ENCODE data around the gene DVL1. TPM values are rescaled to one million over a fixed set of nuclear protein-coding genes. Genes with fewer than 3 reads are reported as not detected.

The DVL1 gene
- total RNA-seq, 1 donor from 2014 or later, result 48.5 TPM

DNA sequence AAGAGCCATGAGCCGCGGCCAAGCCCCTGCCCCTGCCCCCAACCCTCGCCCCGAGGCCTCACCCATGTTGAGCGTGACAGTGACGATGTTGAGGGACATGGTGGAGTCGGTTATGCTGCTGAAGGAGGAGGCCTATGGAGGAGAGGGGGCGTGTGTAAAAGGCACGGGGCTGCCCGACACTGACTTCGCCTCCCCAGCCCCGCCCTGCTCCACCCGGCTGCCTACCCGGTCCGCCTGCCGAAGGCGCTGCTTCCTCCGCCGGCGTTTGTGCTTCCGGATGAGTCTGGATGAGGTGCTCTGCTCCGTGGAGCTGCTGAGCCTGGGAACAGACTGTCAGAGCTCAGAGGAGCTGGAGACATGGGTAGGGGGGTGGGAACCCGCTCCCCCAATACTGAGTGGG lies 9.0 kb downstream of the DVL1 start:
- no peak for ATAC-seq

DNA sequence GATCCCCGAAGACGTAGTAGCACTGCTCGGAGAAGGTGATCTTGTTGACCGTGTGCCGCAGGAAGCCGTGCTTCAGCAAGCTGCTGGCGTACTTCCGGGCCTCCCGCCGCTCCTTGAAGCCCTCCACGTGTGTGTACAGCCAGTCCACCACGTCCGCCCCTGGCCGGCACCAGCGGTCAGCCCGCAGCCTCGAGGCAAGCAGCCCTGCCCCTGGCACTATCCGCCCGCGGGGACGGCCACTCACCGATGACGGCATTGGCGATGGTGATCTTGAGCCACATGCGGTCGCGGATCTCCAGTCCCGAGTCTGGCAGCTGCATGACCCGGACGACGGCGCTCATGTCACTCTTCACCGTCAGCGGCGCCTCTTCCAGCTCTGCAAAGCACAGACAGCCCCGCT lies 10.9 kb downstream of the DVL1 start:
- ATAC-seq, result no peak

DNA sequence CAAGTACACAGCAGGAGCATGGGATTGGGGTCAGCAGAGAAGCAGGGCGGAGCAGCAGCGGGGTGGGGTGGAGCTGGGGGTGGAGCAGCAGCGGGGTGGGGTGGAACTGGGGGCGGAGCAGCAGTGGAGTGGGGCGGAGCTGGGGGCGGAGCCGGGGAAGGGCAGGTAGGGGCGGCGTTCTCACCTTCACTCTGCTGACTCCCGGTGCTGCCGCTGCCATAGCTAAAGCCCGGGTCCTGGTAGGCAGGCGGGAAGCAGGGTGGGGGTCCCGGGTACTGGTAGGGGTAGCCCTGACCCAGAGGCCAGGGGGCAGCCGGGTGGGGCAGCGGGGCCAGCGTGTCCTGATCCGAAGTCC lies 11.4 kb downstream of the DVL1 start:
- peak; percentile 49 for ATAC-seq

DNA sequence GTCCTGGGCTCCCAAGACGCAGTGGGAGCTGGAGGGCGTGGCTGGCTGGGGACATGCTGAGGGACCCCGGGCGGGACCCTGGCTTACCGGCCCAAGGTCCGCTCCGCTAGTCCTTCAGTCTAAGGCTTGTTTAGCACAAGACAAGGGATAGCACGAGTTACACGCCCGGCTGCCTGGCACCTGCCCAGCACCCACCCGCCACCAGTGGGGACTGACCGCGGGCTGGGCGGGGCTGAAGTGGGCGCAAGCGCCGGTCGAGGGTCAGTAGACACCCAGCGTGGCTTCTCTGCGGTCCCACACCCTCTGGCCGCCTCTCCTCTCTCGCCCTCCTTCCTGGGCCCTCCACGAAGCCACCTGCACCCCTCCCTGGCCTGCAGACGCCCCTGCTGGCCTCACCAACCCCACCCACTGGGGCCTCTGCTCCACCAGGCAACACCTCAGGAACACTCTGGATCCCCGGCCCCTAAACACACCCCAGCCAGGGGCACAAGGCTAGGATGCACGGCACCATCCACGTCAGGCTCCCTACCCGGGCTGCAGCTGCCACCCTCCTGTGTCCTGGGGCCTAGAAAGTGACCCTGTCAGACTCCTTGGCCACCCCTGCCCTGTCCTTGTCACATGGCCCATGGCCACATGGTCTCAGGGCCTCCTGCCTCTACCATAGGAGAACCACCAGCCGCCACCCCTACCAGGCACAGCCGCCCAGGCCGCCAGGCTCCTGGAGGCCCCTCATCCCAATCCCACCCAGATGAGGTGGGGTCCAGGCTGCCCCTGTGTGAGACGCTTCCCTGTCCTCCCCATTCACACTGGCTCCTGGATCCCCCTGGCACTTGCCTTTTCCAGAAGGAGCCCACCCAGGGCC lies 12.1 kb downstream of the DVL1 start:
- ATAC-seq, result no peak

DNA sequence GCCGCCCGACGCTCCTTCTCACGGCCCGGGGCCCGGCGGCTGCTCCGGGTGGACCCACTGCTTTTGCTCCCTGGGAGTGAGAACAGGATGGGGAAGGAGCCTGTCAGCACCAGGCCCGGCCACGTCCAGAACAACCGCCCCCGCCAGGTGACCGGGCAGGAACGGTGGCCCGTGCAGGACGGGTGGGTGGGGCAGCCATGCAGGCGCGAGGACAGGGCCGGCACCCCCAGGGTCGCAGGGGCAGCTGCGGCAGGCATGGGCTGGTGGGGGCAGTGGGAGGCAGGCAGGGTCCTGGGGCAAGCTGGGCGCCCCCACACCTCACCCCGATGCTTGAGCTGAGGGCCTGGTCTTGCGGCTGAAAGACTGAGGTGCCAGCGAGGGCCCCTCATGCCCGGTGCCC lies 12.8 kb downstream of the DVL1 start:
- no peak for ATAC-seq

DNA sequence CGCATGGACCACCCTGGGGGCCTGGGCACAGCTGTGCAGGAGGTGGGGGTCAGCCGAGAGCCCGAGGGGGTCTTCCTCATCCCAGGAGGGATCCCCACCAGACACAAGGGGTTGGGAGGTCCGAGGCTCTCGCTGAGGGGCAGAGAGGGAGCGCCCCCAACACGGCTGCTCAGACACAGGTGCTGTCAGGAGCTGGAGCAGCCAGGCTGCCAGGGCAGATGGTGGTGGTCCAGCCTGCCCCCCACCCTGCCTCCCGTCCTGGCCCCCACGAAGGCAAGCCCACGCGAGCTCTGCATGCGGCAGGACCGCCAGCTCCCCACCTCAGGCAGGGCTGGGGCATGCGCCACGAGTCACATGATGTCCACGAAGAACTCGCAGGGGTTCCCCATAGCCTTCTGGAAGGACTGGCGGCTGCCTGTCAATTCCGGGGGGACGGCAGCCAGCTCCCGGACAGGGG lies 13.4 kb downstream of the DVL1 start:
- no peak for ATAC-seq

DNA sequence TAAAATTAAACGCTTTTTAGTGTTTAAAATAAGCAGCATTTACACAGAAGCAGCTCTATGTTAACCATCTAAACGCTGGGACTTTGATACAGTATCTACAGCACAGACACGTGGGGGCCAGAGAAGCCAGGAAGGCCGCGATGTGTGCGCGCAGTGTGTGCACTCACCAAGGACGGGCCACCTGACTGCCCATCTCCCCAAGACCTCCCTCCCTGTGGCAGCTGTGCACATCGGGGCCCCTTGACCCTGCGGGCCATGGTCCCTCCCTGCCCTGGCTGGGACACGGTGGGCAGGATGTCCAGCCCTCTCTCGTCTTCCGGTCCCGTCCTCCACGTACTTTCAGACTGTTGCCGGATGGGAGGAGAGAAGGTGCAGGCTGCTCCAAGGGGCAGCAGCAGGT lies 13.9 kb downstream of the DVL1 start:
- no peak for ATAC-seq

DNA sequence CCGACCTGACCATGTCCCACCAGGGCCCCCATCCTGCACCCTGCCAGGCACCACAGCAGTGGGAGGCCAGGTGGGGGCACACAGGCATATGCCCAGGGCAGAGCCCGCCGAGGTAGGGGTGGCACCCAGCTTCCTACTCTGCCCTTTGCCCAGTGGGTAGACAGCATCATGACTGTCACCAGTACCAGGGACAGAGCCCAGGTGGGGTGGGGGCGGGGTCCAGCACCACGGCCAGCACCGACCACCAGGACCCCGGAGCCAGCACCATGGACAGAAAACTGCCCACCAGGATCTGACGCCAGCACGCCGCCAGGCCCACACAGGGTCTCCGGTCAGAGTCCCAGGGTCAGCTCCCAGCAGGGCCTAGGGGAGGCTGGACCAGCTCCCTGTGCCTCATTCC lies 14.4 kb downstream of the DVL1 start:
- no peak for ATAC-seq

DNA sequence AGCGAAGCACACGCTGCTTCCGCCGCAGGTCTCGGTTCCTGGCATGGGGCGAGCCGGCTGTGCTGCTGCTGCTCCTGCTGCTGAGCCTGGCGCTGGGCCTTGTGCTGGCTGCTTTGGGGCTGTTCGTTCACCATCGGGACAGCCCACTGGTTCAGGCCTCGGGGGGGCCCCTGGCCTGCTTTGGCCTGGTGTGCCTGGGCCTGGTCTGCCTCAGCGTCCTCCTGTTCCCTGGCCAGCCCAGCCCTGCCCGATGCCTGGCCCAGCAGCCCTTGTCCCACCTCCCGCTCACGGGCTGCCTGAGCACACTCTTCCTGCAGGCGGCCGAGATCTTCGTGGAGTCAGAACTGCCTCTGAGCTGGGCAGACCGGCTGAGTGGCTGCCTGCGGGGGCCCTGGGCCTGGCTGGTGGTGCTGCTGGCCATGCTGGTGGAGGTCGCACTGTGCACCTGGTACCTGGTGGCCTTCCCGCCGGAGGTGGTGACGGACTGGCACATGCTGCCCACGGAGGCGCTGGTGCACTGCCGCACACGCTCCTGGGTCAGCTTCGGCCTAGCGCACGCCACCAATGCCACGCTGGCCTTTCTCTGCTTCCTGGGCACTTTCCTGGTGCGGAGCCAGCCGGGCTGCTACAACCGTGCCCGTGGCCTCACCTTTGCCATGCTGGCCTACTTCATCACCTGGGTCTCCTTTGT lies 15.5 kb downstream of the DVL1 start:
- peak; percentile 0 for ATAC-seq

DNA sequence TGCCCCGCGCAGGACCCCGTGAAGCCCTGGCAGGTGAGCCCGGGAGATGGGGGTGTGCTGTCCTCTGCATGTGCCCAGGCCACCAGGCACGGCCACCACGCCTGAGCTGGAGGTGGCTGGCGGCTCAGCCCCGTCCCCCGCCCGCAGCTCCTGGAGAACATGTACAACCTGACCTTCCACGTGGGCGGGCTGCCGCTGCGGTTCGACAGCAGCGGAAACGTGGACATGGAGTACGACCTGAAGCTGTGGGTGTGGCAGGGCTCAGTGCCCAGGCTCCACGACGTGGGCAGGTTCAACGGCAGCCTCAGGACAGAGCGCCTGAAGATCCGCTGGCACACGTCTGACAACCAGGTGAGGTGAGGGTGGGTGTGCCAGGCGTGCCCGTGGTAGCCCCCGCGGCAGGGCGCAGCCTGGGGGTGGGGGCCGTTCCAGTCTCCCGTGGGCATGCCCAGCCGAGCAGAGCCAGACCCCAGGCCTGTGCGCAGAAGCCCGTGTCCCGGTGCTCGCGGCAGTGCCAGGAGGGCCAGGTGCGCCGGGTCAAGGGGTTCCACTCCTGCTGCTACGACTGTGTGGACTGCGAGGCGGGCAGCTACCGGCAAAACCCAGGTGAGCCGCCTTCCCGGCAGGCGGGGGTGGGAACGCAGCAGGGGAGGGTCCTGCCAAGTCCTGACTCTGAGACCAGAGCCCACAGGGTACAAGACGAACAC lies 16.3 kb downstream of the DVL1 start:
- peak; percentile 66 for ATAC-seq

DNA sequence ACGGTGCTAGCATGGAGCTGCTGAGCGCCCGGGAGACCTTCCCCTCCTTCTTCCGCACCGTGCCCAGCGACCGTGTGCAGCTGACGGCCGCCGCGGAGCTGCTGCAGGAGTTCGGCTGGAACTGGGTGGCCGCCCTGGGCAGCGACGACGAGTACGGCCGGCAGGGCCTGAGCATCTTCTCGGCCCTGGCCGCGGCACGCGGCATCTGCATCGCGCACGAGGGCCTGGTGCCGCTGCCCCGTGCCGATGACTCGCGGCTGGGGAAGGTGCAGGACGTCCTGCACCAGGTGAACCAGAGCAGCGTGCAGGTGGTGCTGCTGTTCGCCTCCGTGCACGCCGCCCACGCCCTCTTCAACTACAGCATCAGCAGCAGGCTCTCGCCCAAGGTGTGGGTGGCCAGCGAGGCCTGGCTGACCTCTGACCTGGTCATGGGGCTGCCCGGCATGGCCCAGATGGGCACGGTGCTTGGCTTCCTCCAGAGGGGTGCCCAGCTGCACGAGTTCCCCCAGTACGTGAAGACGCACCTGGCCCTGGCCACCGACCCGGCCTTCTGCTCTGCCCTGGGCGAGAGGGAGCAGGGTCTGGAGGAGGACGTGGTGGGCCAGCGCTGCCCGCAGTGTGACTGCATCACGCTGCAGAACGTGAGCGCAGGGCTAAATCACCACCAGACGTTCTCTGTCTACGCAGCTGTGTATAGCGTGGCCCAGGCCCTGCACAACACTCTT lies 17.0 kb downstream of the DVL1 start:
- ATAC-seq, result peak; percentile 48

DNA sequence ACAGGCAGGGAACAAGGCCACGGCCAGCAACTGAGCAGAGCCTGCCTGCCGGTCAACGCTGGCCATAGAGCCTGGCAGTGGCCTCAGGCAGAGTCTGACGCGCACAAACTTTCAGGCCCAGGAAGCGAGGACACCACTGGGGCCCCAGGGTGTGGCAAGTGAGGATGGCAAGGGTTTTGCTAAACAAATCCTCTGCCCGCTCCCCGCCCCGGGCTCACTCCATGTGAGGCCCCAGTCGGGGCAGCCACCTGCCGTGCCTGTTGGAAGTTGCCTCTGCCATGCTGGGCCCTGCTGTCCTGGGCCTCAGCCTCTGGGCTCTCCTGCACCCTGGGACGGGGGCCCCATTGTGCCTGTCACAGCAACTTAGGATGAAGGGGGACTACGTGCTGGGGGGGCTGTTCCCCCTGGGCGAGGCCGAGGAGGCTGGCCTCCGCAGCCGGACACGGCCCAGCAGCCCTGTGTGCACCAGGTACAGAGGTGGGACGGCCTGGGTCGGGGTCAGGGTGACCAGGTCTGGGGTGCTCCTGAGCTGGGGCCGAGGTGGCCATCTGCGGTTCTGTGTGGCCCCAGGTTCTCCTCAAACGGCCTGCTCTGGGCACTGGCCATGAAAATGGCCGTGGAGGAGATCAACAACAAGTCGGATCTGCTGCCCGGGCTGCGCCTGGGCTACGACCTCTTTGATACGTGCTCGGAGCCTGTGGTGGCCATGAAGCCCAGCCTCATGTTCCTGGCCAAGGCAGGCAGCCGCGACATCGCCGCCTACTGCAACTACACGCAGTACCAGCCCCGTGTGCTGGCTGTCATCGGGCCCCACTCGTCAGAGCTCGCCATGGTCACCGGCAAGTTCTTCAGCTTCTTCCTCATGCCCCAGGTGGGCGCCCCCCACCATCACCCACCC lies 17.9 kb downstream of the DVL1 start, which contains the start of gene TAS1R3:
TSS of gene TAS1R3 (plus strand) at position 213 of the 898 bp plus-strand sequence. CDS start at position 279, 66 bp downstream.
- ATAC-seq, result peak; percentile 41

DNA sequence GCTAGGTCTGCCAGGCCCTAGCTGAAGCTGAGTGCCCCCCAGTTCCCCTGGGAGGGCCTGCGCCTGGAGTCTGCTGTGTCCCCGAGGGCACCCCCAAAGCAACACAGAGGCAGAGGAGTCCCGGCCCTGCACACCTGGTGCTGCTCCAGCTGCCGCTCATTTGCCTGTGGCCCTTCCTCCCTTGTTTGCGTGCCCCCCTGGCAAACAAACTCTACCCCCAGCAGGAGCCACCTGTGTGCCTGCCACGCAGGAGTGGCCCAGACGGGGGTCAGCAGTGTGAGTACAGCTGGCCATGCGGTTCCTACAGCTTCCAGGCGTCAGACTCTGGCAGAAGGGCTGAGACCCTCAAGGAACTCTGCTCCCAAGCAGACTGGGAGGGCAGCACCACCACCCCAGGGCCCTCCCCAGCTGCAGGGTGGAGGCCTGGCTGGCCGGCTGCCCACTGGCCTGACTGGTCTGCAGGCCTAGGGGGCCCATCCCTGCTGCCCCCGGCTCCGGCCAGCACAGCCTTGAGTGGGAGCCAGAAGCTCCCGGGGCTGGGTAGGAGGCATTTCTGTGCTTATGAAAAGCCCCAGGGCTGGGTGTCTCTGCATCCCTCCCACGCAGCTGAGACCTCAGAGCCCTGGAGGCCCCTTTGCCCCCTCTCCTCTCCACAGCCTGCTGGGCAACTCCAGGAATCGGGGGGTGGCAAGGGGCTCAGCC lies 18.7 kb downstream of the DVL1 start:
- ATAC-seq, result peak; percentile 0

DNA sequence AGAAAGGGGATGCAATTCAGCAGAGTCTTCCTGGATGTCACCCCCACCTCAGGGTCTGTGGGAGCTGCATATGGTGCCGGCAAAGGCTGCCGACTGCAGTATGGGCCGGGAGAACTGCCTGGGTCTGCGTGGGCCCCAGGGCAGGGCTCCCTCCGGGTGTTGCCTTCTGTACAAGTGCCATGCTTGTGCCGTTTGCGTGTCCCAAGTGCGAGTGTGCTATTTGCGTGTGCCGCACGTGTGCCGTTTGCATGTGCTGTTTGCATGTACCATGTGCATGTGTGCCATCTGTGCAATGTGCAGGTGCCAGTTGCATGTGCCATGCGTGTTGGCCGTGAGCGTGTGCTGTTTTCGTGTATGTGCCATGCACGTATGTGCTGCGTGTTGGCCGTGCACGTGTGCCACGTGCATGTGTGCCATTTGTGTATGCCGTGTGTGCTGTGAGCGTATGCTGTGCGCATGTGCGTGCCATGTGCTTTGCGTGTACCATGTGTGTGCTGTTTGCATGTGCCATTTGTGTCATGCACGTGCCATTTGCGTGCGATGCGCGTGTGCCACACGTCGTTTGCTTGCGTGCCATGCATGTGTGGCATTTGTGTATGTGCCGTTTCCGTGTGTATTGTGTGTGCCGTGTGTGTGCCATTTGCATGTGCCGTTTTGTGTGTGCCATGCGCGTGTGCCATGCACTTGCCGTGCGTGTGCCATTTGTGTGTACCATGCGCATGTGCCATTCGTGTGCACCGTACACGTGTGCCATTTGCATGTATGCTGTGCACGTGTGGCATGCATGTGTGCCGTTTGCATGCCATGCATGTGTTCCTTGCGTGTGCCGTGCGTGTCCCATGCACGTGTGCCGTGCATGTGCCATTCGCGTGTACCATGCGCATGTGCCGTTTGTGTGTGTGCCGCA lies 19.7 kb downstream of the DVL1 start:
- no peak for ATAC-seq

DNA sequence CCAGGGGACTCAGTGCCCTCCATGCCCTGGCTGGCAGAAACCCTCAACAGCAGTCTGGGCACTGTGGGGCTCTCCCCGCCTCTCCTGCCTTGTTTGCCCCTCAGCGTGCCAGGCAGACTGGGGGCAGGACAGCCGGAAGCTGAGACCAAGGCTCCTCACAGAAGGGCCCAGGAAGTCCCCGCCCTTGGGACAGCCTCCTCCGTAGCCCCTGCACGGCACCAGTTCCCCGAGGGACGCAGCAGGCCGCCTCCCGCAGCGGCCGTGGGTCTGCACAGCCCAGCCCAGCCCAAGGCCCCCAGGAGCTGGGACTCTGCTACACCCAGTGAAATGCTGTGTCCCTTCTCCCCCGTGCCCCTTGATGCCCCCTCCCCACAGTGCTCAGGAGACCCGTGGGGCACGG lies 21.0 kb downstream of the DVL1 start:
- no peak for ATAC-seq

DNA sequence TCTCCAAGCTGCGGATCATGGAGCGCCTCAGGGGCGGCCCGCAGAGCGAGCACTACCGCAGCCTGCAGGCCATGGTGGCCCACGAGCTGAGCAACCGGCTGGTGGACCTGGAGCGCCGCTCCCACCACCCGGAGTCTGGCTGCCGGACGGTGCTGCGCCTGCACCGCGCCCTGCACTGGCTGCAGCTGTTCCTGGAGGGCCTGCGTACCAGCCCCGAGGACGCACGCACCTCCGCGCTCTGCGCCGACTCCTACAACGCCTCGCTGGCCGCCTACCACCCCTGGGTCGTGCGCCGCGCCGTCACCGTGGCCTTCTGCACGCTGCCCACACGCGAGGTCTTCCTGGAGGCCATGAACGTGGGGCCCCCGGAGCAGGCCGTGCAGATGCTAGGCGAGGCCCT lies 21.9 kb downstream of the DVL1 start:
- ATAC-seq, result no peak

DNA sequence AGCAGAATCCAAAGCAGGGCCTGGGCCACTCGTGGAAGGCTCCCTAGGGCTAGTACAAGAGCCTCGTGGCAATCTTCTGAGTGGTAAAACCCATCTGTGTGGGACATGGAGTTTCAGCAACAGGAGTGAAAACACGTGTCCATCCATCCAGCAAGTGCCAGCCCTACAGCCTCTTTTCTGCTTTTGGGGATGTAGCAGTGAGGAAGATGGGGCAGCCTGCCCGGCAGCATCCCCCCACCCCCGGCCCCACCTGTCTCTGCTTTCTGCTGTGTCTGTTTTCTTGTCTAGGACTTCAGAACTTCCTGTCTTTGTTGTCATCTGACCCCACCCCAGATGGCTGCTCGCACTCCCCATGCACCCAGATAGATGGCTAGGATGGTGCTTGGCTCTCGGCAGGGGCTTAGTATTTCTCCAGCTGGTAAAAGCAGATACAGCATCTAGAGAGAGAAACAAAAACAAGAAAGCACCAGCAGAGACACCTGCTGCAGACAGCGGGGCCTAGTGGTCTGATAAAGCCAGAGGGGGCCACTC lies 23.1 kb downstream of the DVL1 start:
- no peak for ATAC-seq

DNA sequence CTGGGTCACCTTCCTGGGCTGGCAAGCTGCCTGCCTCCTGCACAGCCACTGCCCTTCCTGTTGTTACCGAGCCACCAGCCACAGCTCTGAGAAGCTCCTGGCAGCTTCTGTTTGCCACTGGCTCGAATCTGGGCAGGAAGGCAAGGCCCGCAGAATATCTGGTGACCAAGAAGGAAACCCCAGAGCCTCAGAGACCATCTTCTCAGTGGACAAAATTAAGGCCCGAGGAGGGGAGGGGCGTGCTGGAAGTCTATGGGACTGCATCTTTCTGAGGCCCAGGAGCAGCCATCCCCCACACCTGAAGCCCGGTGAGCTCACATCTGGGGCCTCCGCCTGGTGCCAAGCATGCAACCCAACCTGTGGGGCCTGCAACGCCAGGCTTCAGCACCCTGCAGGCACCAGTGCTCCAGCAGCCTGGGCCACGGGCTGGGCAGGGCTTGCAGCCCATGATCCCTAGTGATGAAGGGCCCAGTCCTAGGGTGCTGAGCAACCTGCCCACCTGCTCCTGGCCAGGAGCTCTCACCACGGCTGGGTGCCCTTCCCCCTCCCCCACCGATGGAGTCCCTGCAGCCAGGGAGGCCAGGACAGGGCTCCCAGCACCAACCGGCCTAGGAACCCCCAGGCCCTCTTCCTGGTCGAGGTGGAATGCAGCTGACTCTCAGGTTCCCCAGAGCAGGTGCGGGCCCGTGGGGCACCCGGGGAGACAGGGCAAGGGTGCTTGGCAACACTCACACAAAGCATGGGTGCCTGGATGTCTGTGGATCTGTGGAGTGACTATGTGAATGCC lies 23.7 kb downstream of the DVL1 start:
- ATAC-seq, result peak; percentile 61

All from esophagus mucosa (tissue), 1 donor.